ENCODE measurements around the gene MYH15. TPM values are rescaled to one million over a fixed set of nuclear protein-coding genes. Genes with fewer than 3 reads are reported as not detected.

The MYH15 gene
- total and polyA plus RNA-seq, 5 donors = 0.22 to 0.54 (median 0.29) TPM

DNA sequence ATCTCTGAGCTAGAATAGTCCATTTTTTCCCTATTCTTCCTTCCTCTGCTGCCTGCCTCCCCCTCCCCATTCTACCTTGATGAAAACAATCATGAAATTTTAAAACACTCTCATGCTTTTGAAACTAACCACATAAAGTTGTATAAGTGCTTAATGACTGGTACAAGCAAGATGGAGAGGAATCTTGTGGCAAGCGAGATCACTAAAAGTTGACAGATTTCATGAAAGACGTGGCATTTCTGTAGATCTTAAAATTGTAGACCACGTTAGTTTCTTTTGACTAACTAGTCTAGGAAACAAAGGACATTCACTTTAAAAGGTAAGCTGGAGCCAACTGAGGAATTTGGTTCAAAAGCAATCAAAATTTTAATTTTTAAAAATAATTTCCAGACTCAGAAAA, 178.6 kb downstream of the MYH15 start:
- DNase-seq (no peak), ATAC-seq (no peak)
- Histone ChIP-seq H3K27me3 (ENCODE audit: control insufficient read depth, insufficient read depth) (no peaks in the 10 kb centered on the region), H3K27ac (ENCODE audit: low read length) (no peak overlapping the region), H3K9me3 (ENCODE audit: control insufficient read depth, low read length) (no peaks in the 10 kb centered on the region), H3K4me1 (ENCODE audit: control insufficient read depth, insufficient read depth, low read length) (no peaks in the 10 kb centered on the region), H3K4me3 (ENCODE audit: low read length) (no peak overlapping the region)
- 94% methylated on average over 3 of the region's 3 CpGs for WGBS
- intact Hi-C loops (cut with DNase I) = no loop called here

Other genes with a start within 250 kb of the MYH15 start
- not detected for gene HHLA2, start 214.0 kb downstream of the MYH15 start, total RNA-seq
- not detected for gene HHLA2, start 214.0 kb downstream of the MYH15 start, polyA plus RNA-seq
- gene CIP2A, start 78.8 kb upstream of the MYH15 start, total RNA-seq = 1 to 10 TPM; 2.5 to 3.3 (median 2.8) TPM
- gene CIP2A, start 78.8 kb upstream of the MYH15 start, polyA plus RNA-seq = 0.52 TPM
- 10 to 100 TPM; 18.1 to 23.2 (median 20.2) TPM for gene DZIP3, start 79.1 kb upstream of the MYH15 start, total RNA-seq
- 8.4 TPM for gene DZIP3, start 79.1 kb upstream of the MYH15 start, polyA plus RNA-seq
- gene RETNLB, start 246.8 kb upstream of the MYH15 start, total RNA-seq = not detected
- gene RETNLB, start 246.8 kb upstream of the MYH15 start, polyA plus RNA-seq = not detected